T1000 (cell line): ENCODE measurements around the gene GLIS1.
A peak's percentile ranks its signal among the peaks of the same experiment; 100 is the strongest.

Experiments used
- DNase-seq: peaks from one replicate; lab custom pipeline; 2025; ENCODE audit warnings: mixed read lengths; lab: John Stamatoyannopoulos, UW

Gene GLIS1

DNA sequence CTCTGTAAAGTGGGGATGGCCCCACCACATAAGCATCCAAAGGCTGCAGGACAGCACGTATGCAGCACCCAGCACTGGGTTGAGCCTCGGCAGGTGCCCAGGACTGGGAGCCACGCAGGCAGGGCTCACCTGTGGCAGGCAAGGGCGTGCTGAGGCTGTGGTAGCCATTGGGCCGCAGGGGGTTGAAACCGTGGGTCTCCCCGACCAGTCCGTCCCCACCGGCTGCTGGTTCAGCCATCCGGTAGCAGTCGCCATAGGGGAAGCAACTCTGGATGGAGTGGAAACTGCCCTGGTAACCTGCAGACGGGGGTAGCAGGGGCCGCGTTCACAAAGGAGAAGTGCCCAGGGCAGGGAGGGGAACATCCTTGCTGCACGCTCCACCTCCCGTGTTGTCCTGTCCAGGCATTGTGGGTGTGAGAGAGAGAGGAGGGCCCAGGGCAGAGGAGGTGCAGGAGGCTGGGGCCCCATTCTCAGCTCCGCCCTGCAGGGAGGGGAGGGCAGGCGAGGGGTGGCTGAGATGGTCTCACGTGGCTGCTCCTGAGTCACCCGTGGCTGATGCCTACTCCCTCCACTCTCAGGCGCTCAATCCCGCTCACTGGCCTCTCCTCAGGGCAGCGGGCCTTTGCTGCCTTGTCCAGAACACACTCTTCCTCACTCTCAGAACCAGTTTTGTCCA is 229.8 kb downstream of the GLIS1 start:
- peak; percentile 15 for DNase-seq

DNA sequence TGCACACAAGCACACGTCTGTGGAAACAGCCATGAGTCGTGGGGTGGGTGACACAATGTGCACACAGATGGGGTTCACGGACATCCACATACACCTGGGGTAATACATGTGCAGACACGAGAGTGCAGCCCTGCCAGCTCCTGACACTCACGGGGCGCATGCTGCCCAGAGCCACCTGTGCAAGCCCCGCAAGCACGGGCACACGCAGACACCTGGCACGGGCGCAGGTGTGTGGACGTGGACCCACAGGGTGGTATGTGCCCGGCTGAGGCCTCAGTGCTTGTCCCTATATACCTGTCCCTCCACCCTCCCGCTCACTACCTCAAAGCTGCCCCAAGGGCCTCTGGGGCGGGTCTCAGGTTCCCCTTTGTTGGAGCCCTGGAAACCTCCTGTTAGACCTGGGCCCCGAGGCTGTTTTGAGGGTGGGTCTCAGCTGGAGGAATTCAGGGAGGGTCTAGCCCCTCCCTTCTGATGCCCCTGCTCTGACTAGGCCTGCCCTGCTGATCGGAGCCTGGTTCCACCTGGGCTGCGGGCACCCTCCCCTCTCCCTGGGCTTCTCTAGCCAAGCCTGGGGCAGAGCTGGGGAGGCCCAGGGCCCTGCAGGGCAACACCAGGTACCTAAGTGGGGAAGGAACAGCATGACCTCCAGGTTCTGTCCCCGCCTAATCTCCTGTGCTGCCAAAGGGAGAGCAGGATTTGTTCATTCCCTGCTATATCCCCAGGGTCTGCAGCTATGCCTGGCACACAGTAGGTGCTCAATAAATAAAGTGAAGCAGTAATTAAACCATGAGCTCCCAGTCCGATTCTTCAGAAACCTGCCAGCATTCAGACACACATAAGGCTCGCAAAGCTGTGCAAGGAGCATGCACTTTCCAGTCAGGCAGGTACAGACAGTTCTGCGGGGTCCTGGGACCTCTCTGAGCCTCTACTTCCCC is 230.6 kb downstream of the GLIS1 start:
- no peak for DNase-seq

DNA sequence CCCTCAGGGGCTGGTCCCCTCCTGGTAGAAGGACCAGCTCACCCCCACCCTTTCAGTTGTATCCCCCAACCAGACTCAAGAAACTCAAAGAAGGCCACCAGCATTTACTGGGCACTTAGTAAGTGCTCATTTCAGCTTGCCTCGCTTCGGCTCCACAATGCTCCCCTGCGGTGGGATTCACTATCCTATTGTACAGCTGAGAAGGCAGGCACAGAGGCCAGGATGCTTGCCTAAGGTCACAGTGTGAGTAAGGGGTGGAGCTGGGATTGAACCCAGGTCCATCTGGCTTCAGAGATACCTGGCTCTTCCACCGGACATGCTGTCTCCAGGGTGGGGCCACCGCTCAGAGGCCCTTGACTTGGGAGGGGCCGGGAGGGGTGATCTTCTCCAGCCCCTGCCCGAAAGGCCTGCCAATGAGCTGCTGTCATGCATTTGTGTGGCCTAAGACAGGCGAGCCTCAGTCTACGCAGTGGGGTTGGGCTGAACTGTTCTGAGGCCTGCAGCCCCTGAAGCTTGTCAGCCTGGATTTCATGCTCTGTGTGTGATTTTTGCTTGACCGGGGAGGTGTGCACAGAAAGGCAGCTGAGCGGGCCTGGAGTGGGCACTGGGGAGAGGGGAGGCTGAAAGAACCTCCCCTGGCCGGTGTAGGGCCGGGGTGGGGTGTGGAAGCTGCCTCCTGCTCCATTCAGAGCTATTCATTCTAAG is 231.7 kb downstream of the GLIS1 start:
- no peak for DNase-seq

DNA sequence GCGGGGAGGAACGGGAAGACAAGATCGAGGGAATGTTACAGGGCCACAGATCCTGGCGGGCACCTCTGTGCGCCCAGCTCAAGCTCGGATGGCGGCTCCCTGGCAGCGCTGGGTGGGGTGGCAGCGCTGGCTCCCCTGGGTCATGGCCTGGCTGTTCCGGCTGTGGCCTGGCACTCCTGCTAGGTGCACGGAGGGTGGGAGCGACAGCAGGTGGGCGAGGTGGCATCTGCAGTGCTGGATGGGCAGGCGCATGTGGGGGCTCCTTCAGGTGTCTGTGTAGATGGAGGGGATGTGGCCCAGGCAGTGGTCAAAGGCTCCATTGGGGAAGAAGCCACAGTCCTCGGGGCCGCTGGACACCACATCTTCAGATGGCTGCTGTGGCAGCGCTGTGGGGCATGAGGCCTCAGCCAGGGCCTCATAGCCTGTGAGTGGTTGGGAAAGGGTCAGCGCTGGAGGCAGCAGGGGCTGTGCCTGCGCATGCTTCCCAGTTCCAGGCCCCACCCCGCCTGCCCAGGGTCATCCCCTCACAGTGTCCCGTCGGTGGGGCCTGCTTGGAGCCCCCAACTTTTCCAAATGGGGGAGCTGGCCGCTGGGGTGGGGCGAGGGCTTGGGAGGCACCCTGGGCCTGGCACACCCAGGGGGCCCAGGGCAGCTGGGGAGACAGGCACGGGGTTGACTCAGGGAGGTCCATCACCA is 232.5 kb downstream of the GLIS1 start:
- no peak for DNase-seq

DNA sequence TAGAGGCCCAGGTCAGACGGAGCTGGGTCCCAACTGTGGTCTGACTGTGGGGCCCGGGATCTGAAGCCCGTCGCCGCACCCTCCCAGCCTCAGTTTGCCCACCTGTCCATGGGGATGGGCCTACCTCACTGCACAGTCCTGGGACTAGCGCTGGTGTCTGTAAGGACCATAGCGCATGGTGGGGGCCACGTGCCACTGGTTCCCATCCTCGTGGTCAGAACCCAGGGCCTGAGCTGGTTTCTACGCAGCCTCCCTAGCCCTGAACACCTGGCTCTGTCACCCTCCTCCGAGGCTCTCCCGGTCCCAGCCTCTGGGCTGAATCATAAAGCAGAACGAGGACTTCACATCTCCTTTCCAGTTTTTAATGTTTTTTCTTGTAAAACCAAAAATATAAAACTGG is 233.1 kb downstream of the GLIS1 start:
- no peak for DNase-seq

DNA sequence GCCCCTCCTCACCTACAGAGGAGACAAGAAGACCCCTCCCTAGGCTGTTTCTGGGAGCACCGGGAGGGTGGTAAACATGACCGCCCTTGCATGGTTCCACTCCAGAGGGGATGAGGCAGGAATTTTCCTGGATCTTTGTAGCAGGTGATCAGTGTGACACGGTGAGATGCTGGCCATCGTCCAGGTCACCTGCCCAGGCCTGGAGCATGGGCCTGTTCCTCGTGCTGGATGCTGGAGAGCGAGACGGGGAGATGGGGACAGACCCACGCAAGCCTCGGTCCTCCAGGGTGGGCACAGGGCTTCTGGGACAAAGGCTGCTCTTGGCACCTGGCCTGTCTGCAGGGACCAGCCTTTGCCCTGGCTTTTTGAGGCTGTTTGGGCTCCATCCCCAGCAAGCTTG is 233.6 kb downstream of the GLIS1 start:
- no peak for DNase-seq

DNA sequence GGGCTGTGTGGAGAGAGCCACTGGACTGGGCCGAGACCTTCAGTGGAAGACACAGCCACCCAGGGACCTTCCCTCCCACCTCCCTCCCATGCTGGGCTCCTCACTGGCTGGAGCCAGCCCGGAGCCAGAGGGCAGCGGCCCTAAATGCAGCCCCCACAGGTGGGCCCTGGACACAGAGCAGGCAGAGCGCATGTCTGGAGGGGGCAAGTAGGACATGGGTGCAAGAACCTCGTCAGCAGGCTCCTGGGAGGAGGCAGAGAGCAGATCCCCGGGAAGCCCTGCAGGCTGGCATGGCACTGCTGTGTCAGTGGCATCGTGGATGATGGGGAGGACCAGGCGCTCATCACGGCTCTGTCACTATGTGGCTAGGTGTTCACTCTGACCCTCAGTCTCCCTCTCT is 234.1 kb downstream of the GLIS1 start:
- no peak for DNase-seq

DNA sequence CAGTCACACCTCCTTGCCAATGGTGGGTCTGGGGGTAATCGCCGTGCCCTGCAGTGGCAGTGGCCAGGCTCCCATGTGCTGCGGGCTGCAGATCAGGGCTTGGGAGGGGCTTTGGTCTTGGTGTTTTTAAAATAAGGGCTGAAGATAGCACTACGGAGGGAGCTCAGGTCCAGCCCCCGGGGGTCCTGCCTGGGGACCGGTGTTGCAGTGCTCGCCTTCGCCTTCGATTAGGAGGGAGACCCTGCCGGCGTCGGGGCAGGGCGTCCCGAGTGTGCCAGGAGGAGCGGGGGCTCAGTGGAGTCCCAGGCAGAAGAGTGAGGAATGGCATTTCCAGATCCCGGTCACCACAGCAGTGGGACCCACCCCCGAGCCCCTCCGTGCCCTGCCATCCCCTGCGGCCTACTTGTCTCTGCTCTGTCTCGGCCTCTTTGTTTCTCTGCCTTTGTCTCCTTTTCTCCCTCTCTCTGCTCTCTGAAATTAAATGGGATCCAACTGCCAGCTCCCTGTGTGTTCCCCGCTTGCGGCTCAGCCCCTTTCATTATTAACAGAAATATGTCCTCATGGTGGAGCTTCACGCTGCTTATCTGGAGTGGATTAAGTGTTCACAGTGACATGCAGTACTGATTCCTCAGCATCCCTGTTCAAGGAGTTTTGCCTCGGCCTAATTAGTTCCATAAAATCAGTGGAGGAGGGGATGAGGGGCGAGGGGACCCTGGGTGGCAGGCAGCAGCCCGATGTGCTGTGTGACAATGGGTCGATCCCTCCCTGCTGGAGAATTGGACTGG is 235.3 kb downstream of the GLIS1 start:
- no peak for DNase-seq

DNA sequence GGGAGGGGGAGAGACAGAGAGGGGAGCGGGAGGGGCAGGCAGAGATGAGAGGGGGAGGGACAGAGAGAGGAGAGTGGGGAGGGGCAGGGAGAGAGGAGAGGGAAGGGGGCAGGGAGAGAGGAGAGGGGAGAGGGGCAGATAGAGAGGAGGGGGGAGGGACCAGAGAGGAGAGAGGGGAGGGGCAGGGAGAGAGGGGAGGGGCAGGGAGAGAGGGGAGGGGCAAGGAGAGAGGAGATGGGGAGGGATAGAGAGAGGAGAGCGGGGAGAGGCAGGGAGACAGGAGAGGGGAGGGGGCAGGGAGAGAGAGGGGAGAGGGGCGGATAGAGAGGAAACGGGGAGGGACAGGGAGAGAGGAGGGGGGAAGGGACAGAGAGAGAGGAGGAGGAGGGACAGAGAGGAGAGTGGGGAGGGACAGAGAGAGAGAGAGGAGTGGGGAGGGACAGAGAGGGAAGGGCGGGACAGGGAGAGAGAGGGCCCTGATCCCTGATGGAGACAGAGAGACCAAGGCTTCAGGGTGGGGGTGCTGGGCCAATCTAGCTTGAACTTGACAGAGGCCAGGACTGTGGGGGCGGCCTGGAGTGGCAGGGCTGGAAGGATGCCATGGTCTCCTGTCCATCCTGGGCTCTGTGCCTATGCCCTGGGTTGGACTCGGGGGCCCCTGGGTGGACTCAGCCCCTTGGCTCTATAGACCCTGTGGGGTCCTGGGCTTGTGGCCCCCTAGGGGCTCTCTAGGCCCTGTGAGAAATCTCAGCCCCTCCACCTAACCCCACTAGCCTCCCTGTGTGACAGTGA is 236.1 kb downstream of the GLIS1 start:
- no peak for DNase-seq

DNA sequence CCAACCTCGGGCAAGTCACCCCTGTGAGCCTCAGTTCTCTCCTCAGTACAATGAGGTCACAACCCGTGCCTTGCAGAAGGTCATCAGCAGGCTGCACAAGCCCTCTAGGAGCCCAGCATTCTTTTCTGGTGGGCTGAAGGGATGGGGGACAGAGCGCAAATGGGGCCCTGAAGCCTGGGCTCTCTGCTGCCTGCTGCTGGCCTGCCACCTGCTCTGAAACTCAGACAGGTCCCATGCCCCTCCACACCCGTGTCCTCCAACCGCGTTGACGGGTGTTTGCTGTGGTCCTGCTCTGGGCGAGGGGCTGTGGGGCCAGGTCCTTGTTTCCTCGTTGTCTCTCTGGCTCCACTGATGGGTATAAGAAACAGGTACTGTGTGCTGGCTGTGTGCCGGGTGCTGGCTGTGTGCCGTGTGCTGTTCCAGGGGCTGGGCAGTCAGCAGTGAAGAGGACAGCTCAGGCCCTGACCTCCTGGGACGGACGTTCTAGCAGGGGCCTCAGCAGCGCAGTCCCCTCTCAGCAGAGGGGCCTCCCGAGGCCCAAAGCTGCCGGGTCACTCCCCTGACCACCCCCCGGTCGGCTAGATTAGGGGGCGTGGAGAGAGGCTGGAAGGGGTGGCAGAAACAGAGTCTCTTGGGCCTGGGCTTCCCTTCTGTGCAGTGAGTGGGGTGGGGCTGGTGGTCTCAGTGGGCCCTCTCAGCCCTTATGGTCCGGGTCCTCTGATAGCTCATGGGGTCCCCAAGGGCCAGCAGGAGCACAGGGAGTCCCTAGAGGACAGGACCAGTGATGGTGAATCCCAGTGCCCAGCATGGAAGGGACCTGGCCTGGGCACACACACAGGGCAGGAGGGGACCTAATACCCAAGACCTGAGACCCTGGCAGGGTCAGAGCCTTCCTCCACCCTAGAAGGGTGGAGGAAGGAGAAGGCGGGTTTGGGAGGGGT is 237.6 kb downstream of the GLIS1 start:
- DNase-seq = no peak

DNA sequence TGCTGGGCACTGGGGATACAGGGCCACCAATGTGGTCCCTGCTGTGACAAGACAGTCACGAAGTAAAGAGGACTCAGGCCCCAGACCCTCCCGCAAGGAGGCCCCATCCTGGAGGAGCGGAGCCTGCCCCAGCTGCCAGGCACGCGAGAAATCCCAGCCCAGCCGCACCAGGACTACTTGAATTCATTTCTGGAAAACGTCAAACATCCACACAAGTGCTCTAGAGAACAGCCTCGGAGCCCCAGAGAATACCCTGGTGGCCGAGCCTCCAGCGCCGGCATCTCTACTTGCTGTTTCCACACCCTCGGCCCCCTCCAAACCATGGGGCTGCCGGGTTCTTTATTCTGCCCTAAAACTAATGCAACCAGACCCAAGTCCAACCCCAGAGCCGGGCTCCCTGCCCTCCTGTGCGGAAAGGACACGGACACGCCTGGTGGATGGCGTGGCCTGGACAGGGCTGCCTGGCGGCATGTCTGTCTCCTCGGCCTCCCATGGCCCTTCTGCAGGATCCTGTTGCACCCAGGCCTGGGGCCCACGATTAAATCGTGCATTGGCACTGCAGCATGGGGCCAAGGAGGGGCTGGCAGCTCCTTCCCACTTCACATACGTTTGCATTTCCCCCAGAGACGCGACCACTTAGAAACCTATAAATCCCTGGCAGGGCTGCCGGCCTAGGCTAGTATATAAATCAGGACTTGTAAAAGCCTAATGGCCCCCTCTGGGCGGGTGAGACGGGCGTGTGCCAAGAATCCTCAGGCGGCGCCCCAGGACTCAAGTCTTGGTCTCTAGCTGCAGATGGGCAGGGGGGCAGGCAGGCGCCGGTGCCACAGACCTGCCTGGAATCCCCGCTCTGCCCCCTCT is 238.5 kb downstream of the GLIS1 start:
- DNase-seq = no peak

DNA sequence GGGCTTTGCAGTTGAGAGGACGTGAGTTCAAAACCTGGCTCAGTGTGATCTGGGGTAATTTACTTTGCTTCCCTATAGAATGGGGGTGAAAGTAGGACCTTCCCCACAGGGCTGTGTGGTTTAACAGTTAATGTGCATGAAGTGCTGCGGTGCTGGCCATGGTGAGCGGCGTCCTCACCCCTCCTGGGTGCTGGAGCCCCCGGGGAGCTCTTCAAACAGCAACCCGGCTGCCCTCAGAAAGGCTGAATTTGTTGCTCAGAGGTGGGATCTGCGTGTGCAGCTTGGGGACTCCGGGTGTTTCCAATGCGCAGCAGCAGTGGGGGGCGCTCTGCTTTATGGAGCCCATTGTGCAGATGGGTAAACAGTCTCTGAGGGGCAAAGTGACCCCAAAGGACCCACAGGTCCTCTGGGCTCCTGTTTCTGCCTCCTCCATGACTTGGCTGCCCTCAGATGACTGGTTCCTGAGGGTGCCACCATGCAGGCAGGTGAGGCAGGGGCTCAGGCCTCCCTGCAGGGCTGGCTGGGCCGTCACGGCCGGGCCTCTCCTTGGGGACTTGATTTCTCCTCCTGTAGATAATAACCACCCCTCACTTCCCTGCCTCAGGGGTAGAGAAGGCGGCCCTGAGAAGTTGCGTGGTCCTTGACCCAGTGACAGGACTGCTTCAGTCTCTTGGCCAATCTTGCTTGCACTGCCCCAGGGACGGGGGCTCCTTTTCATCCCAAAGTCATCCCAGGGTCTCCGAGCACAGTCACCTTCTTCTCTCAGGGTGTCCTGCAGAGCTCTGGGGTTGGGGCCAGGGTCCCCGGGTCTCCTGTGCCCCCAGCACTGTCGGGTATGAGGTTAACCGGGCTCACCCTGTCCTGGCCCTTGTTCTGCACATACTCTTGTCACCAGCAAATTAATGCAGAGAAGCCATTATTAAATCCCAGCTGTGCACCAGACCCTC is 239.4 kb downstream of the GLIS1 start:
- DNase-seq = no peak

DNA sequence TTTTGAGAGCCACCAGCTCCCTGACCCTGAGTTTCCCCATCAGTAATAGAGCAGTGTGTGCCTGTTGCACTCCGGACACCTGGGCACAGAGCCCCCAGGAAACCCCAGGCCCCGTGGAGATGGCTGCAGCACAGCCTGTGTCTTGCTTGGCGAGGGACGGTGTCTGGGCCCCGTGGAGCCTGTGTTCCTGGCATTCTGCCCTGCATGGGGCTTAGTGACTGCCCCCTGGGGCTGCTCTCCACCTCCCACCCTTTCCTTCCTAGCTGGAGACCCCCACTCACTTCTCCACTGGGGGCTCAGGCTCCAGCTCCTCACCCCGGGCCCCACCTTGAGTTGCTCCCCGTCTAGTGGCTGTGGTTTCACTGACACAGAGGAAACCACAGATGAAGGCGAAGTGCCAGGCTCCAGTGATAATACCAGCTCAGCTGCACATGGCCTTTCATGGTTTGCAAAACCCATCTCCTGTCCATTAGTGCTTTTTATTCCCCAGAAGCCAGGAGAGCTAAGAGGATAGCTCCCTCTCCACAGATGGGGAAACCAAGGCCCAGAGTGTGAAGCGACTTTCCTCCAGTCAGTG is 240.3 kb downstream of the GLIS1 start:
- DNase-seq = no peak

DNA sequence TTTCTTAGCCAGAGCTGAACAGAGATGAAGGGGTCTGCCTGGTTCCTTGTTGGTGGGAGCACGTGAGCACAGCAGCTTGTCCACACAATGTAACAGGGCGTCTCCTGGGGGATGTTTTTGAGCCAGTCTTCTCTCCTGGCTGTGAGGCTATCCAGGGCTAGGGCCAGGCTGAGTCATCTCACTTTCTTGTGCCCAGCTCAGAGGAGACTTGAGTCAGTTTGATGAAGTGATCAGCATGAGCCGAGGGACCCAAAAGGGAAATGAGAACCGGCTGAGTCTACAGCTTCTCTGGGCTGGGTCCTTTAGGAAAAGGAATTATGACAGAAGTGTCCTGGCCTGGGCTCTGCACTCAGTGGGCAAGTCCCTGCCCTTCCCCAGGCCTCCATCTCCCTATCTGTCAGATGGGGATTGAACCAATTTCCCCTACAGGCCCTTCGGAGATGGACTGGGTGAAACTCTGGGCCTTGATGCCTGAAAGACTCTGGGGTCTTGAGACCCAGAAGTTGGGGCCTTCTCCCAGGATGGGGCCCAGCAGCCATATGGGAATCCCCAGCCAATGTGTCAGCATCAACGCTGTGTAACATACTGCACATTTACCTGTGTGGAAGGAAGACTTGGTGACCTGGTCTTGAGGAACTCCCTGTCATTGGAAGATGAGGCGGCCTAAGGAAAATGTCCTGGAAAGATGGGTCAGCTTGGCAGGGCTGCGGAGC is 243.2 kb downstream of the GLIS1 start:
- DNase-seq = no peak

DNA sequence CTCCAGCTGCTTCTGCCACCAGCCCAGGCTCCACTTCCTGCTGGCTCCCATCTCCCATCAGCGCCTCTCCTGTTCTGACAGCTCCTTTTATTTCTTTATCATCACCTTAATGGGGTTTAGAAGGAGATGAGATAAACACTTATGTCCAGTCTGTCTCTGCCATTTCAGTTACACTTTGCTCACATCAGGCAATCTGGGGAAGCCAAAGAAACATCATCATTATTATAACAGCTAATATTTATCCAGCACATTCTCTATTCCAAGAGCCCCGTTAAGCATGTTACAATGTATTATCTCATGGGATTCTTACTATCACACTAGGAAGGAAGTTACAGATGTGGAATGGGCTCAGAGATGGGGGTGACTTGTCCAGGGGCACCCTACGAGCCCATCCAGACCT is 248.6 kb downstream of the GLIS1 start:
- DNase-seq = no peak

DNA sequence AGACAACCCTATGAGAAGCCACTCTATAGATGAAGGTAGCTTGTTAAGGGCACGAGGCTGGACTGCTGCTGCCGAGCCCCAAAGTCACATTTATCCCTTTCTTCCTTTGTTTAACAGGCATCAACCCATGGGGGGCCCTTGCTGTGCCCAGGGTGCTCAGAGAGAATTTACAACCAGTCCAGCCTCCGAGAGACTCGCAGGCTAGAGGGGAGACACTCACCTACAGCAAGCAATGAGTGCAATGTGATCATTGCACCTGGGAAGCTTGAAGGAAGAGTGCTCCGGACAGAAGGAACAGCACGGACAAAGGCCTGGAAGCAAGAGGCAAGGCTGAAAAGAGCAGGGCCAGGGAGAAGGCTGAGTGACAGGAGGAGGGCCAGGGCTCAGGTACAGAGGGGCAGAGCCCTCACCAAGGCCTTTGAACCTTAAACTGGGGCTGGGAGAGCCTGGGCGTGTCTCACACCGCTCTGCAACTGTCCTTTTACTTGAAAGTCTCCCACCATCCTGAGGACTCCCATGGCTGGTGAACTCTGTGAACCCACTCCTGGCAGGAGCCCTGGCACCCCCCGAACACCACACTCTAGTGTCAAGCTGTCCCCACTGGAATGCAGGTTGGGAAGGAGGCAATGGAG is 252.5 kb downstream of the GLIS1 start:
- DNase-seq = no peak
